Activated CD4-positive, CD25-positive, alpha-beta regulatory T cell treated with anti-CD3 and anti-CD28 coated beads, Interleukin-2, amount 50 U/mL, for 24 hours (primary cell): ENCODE data around the gene DAB2IP.

Experiments
- ATAC-seq, 2 donors: fragments of 150-1000 bp; cut with Tn5 transposase; one replicate each; pipeline ENCODE4 v1.10.0; 2021; ENCODE audit warnings: mild to moderate bottlenecking in 1 of 2, moderate library complexity in 1 of 2

Gene DAB2IP

GRCh38 chr9:121707477-121708424 lies 56.3 kb downstream of the DAB2IP start:
- ATAC-seq, result peak; percentile 33 to 51

- ATAC-seq, result no peak
Observed at GRCh38 chr9:121708768-121709488, 57.5 kb downstream of the DAB2IP start.

- ATAC-seq, result no peak
Observed at GRCh38 chr9:121709798-121710197, 58.4 kb downstream of the DAB2IP start.

- ATAC-seq, result no peak
Observed at GRCh38 chr9:121711281-121711680, 59.8 kb downstream of the DAB2IP start.

- no peak for ATAC-seq
Observed at GRCh38 chr9:121711797-121712196, 60.4 kb downstream of the DAB2IP start.

GRCh38 chr9:121713400-121714070 lies 62.1 kb downstream of the DAB2IP start:
- no peak for ATAC-seq

GRCh38 chr9:121714075-121714705 lies 62.8 kb downstream of the DAB2IP start:
- no peak for ATAC-seq

- no peak for ATAC-seq
Observed at GRCh38 chr9:121714873-121715272, 63.4 kb downstream of the DAB2IP start.

GRCh38 chr9:121717141-121717991 lies 65.9 kb downstream of the DAB2IP start:
- ATAC-seq, result no peak

- no peak for ATAC-seq
Observed at GRCh38 chr9:121718084-121718483, 66.7 kb downstream of the DAB2IP start.

- ATAC-seq, result no peak
Observed at GRCh38 chr9:121718501-121718900, 67.1 kb downstream of the DAB2IP start.

- no peak for ATAC-seq
Observed at GRCh38 chr9:121720311-121721057, 69.0 kb downstream of the DAB2IP start.

- no peak for ATAC-seq
Observed at GRCh38 chr9:121721058-121721350, 69.6 kb downstream of the DAB2IP start.

- ATAC-seq, result no peak
Observed at GRCh38 chr9:121721770-121722169, 70.3 kb downstream of the DAB2IP start.

GRCh38 chr9:121725008-121725775 lies 73.8 kb downstream of the DAB2IP start:
- ATAC-seq, result no peak

- ATAC-seq, result no peak
Observed at GRCh38 chr9:121727295-121728020, 76.0 kb downstream of the DAB2IP start.

- ATAC-seq, result no peak
Observed at GRCh38 chr9:121728916-121729315, 77.5 kb downstream of the DAB2IP start.

GRCh38 chr9:121729769-121730562 lies 78.5 kb downstream of the DAB2IP start:
- no peak for ATAC-seq

- no peak for ATAC-seq
Observed at GRCh38 chr9:121731090-121731489, 79.7 kb downstream of the DAB2IP start.
